ENCODE data around the gene EFNA2.

DNA sequence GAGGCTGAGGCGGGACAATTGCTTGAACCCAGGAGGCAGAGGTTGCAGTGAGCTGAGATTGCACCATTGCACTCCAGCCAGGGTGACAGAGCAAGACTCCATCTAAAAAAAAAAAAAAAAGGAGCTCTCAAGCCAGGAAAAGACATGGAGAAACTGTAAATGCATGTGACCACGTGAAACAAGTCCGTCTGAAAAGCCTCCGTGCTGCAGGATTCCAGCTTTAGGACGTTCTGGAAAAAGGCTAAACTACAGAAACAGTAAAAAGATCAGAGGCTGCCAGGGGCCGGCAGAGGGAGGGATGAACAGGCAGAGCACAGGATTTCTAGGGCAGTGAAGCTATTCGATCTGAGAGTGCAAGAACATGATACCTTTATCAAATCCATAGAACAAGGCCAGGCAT is 57.4 kb downstream of the EFNA2 start:
- TF ChIP-seq POLR2A (IDR thresholded peaks at IDR 0.05) (no peak), EP300 (IDR thresholded peaks at IDR 0.05) (no peak)
- TF ChIP-seq, protein P1, sequence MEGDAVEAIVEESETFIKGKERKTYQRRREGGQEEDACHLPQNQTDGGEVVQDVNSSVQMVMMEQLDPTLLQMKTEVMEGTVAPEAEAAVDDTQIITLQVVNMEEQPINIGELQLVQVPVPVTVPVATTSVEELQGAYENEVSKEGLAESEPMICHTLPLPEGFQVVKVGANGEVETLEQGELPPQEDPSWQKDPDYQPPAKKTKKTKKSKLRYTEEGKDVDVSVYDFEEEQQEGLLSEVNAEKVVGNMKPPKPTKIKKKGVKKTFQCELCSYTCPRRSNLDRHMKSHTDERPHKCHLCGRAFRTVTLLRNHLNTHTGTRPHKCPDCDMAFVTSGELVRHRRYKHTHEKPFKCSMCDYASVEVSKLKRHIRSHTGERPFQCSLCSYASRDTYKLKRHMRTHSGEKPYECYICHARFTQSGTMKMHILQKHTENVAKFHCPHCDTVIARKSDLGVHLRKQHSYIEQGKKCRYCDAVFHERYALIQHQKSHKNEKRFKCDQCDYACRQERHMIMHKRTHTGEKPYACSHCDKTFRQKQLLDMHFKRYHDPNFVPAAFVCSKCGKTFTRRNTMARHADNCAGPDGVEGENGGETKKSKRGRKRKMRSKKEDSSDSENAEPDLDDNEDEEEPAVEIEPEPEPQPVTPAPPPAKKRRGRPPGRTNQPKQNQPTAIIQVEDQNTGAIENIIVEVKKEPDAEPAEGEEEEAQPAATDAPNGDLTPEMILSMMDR (IDR thresholded peaks at IDR 0.05), result no peak
